K562 (cell line): ENCODE measurements around the gene KNDC1. TPM values are rescaled to one million over a fixed set of nuclear protein-coding genes. Genes with fewer than 3 reads are reported as not detected.

Source experiments
- CUX1 ChIP-seq: fragments of 200-800 bp; sonication (Bioruptor generic); IDR thresholded peaks from 2 replicates; pipeline ENCODE4 v1.6.1; 2016; ENCODE audit warnings: missing genetic modification characterization, missing compliant biosample characterization
- EGR1 ChIP-seq: fragments of 450-650 bp; conservative IDR thresholded peaks from 2 replicates; pipeline ENCODE4 v1.6.1; 2017; ENCODE audit warnings: mild to moderate bottlenecking
- FIP1L1 ChIP-seq: fragments of 200-400 bp; formaldehyde crosslinking; IDR thresholded peaks from 2 replicates; pipeline ENCODE4 v1.6.1; 2018; ENCODE audit warnings: mild to moderate bottlenecking, low read depth, low read length; ENCODE audit not compliant: poor library complexity, severe bottlenecking
- HNRNPL ChIP-seq: fragments of 200-400 bp; formaldehyde crosslinking; IDR thresholded peaks from 2 replicates; pipeline ENCODE4 v1.6.1; 2017; ENCODE audit warnings: low read depth, mild to moderate bottlenecking, low read length
- MNT ChIP-seq, 2 experiments: fragments of 450-650 bp; conservative IDR thresholded peaks; 2 replicates each; pipeline ENCODE4 v1.6.1; 2017; ENCODE audit warnings: mild to moderate bottlenecking in 2 of 2, moderate library complexity in 2 of 2
- NFIC ChIP-seq: fragments of 450-650 bp; IDR thresholded peaks from 2 replicates; pipeline ENCODE4 v1.6.1; 2017; ENCODE audit warnings: mild to moderate bottlenecking, inconsistent platforms
- NFXL1 ChIP-seq: fragments of 450-650 bp; formaldehyde crosslinking; IDR thresholded peaks from 2 replicates; pipeline ENCODE4 v1.4.0; 2021; ENCODE audit warnings: mild to moderate bottlenecking
- PCBP1 ChIP-seq: fragments of 200-400 bp; formaldehyde crosslinking; IDR thresholded peaks from 2 replicates; pipeline ENCODE4 v1.6.1; 2018; ENCODE audit warnings: mild to moderate bottlenecking, low read depth, low read length; ENCODE audit not compliant: poor library complexity, severe bottlenecking
- POLR2A ChIP-seq: fragments of 450-650 bp; conservative IDR thresholded peaks from 2 replicates; pipeline ENCODE4 v1.6.1; 2016
- POLR2G ChIP-seq: fragments of 200-400 bp; formaldehyde crosslinking; IDR thresholded peaks from 2 replicates; pipeline ENCODE4 v1.6.1; 2017; ENCODE audit warnings: low read depth, mild to moderate bottlenecking, antibody characterized with exemption, low read length, moderate library complexity
- RBFOX2 ChIP-seq: fragments of 200-400 bp; formaldehyde crosslinking; IDR thresholded peaks from 2 replicates; pipeline ENCODE4 v1.6.1; 2017; ENCODE audit warnings: low read depth, mild to moderate bottlenecking, low read length, moderate library complexity
- SAP30 ChIP-seq: fragments of 200-600 bp; sonication (generic); IDR thresholded peaks from 2 replicates; pipeline ENCODE4 v1.6.1; 2012; ENCODE audit warnings: borderline replicate concordance, low read depth, mild to moderate bottlenecking, moderate library complexity, low read length, control low read depth, inconsistent platforms; ENCODE audit not compliant: insufficient read depth, poor library complexity, severe bottlenecking
- SOX6 ChIP-seq: fragments of 450-650 bp; IDR thresholded peaks from 2 replicates; pipeline ENCODE4 v1.6.1; 2014; ENCODE audit warnings: mild to moderate bottlenecking
- YY1 ChIP-seq, 3 experiments: IDR thresholded peaks; 2 replicates each; pipeline ENCODE4 v1.6.1; 2011; ENCODE audit warnings: low read length in 2 of 3, mild to moderate bottlenecking in 2 of 3, moderate library complexity in 2 of 3, borderline replicate concordance in 1 of 3, control low read depth in 1 of 3, low read depth in 1 of 3; ENCODE audit not compliant: insufficient read depth in 3 of 3, insufficient replicate concordance in 2 of 3, control insufficient read depth in 1 of 3, insufficient read length in 1 of 3; ENCODE audit errors: extremely low read depth in 1 of 3
- ZBTB2 ChIP-seq: fragments of 450-650 bp; IDR thresholded peaks from 2 replicates; pipeline ENCODE4 v1.6.1; 2016; ENCODE audit warnings: antibody characterized with exemption
- ZFX ChIP-seq: sonication (generic); formaldehyde crosslinking; IDR thresholded peaks from 2 replicates; pipeline ENCODE4 v1.8.0; 2022; ENCODE audit warnings: mild to moderate bottlenecking, missing genetic modification reagents, moderate library complexity
- polyA plus RNA-seq, 8 experiments: library from polyadenylated mRNA; depleted of rRNA in 4 of 8; stranded (reverse) in 5 of 8; unstranded in 3 of 8; fragments of >200 nt; fragmentation: Nextera tagmentation in 2 of 8; fragmentation: Illumina TruSeq in 1 of 8; extraction: Ambion mirVana in 2 of 8; extraction: Trizol in 1 of 8; gene quantifications; 2 replicates each; pipeline versions ENCODE4 v1.2.1 to v1.2.3, GENCODE V29; 2011 to 2014; ENCODE audit warnings: inconsistent platforms in 1 of 8, missing spikeins in 1 of 8
- total RNA-seq, 7 experiments: library from RNA; depleted of rRNA in 6 of 7; stranded (reverse); fragments of >200 nt in 6 of 7; fragmentation: Illumina TruSeq in 2 of 7; extraction: Trizol in 2 of 7; gene quantifications; 2 replicates each; pipeline versions ENCODE4 v1.2.1 to v1.2.3, GENCODE V29; 2011 to 2021; ENCODE audit warnings: low replicate concordance in 1 of 7

The KNDC1 gene
- total and polyA plus RNA-seq, 9 of the 15 experiments (the other 6 are each of a cell fraction or from before 2014, with no cell fraction given), result 0.07 to 0.26 (median 0.11) TPM; not detected in 6

- no peak for TF ChIP-seq CUX1 (CRISPR knock-in tag)
- TF ChIP-seq FIP1L1, result peak; percentile 53
- no peak for TF ChIP-seq SOX6
- TF ChIP-seq EGR1, result 0 out of 2 replicates have a peak, but pooled peaks have one; percentile 3
- TF ChIP-seq MNT (conservative IDR thresholded peaks at IDR 0.05), result peak in 1 of 2 experiments; percentile 39; a peak in 1 of 4 replicates
- 0 out of 2 replicates have a peak, but pooled peaks have one; percentile 25 for TF ChIP-seq ZFX (CRISPR knock-in tag)
- no peak for TF ChIP-seq ZBTB2
- no peak for TF ChIP-seq NFXL1 (CRISPR knock-in tag)
- no peak for TF ChIP-seq SAP30
- peak; percentile 38; the same call in 1 of the 2 replicates for TF ChIP-seq POLR2A
- TF ChIP-seq NFIC, result no peak
- peak; percentile 71 for TF ChIP-seq RBFOX2
- TF ChIP-seq HNRNPL, result peak; percentile 89
- TF ChIP-seq POLR2G, result peak; percentile 79
- TF ChIP-seq PCBP1, result peak; percentile 24
- TF ChIP-seq YY1 (IDR thresholded peaks at IDR 0.05; ENCODE audit: borderline replicate concordance in 1 of 3, control insufficient read depth in 1 of 3, extremely low read depth in 1 of 3, insufficient read depth in 3 of 3, insufficient read length in 1 of 3, insufficient replicate concordance in 2 of 3, low read depth in 1 of 3, low read length in 2 of 3), result peak in 1 of 3 experiments; percentile 22
These were observed 101.1 kb downstream of the KNDC1 start (continued) for GRCh38 chr10:133260895-133261725.
